ENCODE data around the gene SPATA25. TPM values are rescaled to one million over a fixed set of nuclear protein-coding genes. Genes with fewer than 3 reads are reported as not detected.

Gene SPATA25
- polyA plus RNA-seq, 1 donor (not counting 4 experiments of a cell fraction or from before 2014, with no cell fraction given), result not detected

DNA sequence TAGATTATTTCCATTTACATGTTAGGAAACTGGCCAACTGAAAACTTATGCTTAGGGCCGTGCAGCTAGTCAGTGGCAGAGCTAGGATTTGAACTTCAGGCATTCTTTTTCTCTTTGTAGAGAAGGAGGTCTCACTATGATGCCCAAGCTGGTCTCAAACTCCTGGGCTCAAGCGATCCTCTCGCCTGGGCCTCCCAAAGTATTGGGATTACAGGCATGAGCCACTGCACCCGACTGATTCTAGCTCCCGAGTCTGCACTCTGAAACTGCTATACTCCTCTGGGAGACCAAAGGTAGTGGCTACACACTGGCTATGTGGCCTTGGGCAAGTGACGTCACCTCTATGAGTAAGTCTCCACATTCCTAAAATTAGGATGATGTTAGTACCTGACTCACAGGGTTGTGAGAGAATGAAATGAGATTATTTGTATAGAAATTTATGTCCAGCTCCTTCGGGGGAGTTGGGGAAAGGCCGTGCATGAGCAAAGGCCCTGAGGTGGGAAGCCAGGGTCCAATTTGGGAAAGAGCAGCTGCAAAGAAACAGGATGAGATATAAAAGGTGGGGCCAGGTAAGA lies 18.2 kb upstream of the SPATA25 start:
- Histone ChIP-seq H3K27ac (ENCODE audit: control insufficient read depth, insufficient read depth, low read length) (peak overlapping the region; percentile 62), H3K4me2 (ENCODE audit: control insufficient read depth, extremely low read depth, insufficient read depth, low read depth, low read length) (peak overlapping the region; percentile 46), H3K9me3 (ENCODE audit: control insufficient read depth, low read depth, low read length) (no peaks in the 10 kb centered on the region), H2AFZ (ENCODE audit: control insufficient read depth, low read length) (no peak overlapping the region), H3K4me3 (ENCODE audit: control insufficient read depth in 2 of 3, extremely low read depth in 1 of 3, insufficient read depth in 2 of 3, low read depth in 1 of 3, low read length in 3 of 3) (no peak overlapping the region), H3K4me1 (ENCODE audit: control insufficient read depth, extremely low read depth, insufficient read depth, low read length) (peaks cover 13% of the 10 kb centered on the region), H3K36me3 (ENCODE audit: control insufficient read depth in 2 of 2, extremely low read depth in 1 of 2, insufficient read depth in 2 of 2, low read length in 2 of 2) (peaks cover 7 to 22% of the 10 kb centered on the region in 2 experiments), H3K27me3 (ENCODE audit: control insufficient read depth, extremely low read depth, insufficient read depth, low read length) (no peaks in the 10 kb centered on the region), H3K9ac (ENCODE audit: control insufficient read depth, extremely low read depth, insufficient read depth, low read length) (peak overlapping the region; percentile 34), H4K20me1 (ENCODE audit: control insufficient read depth, extremely low read depth, insufficient read depth, low read length) (no peaks in the 10 kb centered on the region), H3K79me2 (ENCODE audit: control insufficient read depth, insufficient read depth, low read length) (no peaks in the 10 kb centered on the region), H3K9me1 (ENCODE audit: control insufficient read depth, extremely low read depth, insufficient read depth, low read length) (peaks cover 7% of the 10 kb centered on the region)
- DNase-seq (ENCODE audit: low read depth, low spot score), result no peak
- dilution Hi-C loops (cut with MboI; ENCODE audit: extremely low pct_ligation_motif_present, low sequenced_read_pairs), result no loop called here
- no peak for FAIRE-seq
- TF ChIP-seq EZH2 (IDR thresholded peaks at IDR 0.05; ENCODE audit: low read length), result no peak
- TF ChIP-seq, protein P1, sequence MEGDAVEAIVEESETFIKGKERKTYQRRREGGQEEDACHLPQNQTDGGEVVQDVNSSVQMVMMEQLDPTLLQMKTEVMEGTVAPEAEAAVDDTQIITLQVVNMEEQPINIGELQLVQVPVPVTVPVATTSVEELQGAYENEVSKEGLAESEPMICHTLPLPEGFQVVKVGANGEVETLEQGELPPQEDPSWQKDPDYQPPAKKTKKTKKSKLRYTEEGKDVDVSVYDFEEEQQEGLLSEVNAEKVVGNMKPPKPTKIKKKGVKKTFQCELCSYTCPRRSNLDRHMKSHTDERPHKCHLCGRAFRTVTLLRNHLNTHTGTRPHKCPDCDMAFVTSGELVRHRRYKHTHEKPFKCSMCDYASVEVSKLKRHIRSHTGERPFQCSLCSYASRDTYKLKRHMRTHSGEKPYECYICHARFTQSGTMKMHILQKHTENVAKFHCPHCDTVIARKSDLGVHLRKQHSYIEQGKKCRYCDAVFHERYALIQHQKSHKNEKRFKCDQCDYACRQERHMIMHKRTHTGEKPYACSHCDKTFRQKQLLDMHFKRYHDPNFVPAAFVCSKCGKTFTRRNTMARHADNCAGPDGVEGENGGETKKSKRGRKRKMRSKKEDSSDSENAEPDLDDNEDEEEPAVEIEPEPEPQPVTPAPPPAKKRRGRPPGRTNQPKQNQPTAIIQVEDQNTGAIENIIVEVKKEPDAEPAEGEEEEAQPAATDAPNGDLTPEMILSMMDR (optimal IDR thresholded peaks at IDR 0.05 in 1 of 3, IDR thresholded peaks at IDR 0.05 in 1 of 3, conservative IDR thresholded peaks at IDR 0.05 in 1 of 3; ENCODE audit: extremely low read depth in 1 of 3, insufficient read depth in 2 of 3, low read length in 3 of 3), result no peak

DNA sequence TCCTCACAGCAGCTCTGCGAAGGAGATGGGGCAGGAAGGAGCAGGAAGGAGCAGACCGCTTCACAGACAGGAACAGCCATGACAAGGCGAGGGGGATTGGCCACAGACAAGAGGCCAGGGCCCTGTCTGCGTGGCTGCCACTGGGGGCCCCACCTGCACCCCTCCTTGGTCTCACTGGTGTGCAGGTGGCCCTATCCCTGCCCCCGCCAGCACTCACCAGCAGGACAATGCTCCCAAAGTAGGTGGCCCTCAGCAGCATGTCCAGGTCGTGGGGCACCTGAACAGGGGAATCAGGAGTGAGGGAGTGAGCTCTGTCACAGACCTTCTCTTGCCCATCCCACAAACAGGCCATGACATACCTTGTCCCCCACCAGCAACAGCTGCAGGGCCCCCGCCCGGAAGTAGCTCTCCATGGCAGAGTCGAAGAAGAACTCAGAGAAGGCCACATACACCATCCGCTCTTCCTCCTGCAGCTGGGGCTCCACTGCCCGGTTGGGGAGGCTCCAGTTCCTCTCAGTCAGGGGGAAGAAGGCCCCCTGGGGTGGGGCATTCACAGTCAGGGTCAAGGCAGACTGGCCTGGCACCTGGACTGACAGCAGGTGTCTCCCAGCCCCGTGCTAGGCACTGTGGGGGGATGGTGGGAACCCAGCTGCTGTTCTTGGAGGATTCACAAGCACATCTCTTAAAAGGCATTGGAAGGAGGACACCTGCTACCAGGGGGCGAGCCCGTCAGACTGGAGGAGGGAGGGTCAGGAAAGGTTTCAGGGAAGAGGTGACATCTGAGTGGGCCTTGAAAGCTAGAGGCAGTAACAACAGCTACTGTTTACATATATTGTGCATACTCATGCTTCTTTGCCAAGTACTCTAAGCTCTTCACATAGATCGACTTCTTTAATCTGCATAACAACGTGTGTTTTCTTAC lies 17.4 kb upstream of the SPATA25 start:
- Histone ChIP-seq H3K4me1 (ENCODE audit: control insufficient read depth, extremely low read depth, insufficient read depth, low read length) (peaks cover 13% of the 10 kb centered on the region), H2AFZ (ENCODE audit: control insufficient read depth, low read length) (no peak overlapping the region), H3K4me3 (ENCODE audit: control insufficient read depth in 2 of 3, extremely low read depth in 1 of 3, insufficient read depth in 2 of 3, low read depth in 1 of 3, low read length in 3 of 3) (no peak overlapping the region), H3K27me3 (ENCODE audit: control insufficient read depth, extremely low read depth, insufficient read depth, low read length) (no peaks in the 10 kb centered on the region), H3K4me2 (ENCODE audit: control insufficient read depth, extremely low read depth, insufficient read depth, low read depth, low read length) (no peak overlapping the region), H3K9ac (ENCODE audit: control insufficient read depth, extremely low read depth, insufficient read depth, low read length) (no peak overlapping the region), H3K9me1 (ENCODE audit: control insufficient read depth, extremely low read depth, insufficient read depth, low read length) (peaks cover 7% of the 10 kb centered on the region), H3K79me2 (ENCODE audit: control insufficient read depth, insufficient read depth, low read length) (no peaks in the 10 kb centered on the region), H4K20me1 (ENCODE audit: control insufficient read depth, extremely low read depth, insufficient read depth, low read length) (no peaks in the 10 kb centered on the region), H3K36me3 (ENCODE audit: control insufficient read depth in 2 of 2, extremely low read depth in 1 of 2, insufficient read depth in 2 of 2, low read length in 2 of 2) (peaks cover 7 to 23% of the 10 kb centered on the region in 2 experiments), H3K27ac (ENCODE audit: control insufficient read depth, insufficient read depth, low read length) (no peak overlapping the region), H3K9me3 (ENCODE audit: control insufficient read depth, low read depth, low read length) (no peaks in the 10 kb centered on the region)
- dilution Hi-C loops (cut with MboI; ENCODE audit: extremely low pct_ligation_motif_present, low sequenced_read_pairs), result no loop called here
- no peak for DNase-seq (ENCODE audit: low read depth, low spot score)
- no peak for FAIRE-seq
- TF ChIP-seq EZH2 (IDR thresholded peaks at IDR 0.05; ENCODE audit: low read length), result no peak
- TF ChIP-seq, protein P1 (optimal IDR thresholded peaks at IDR 0.05 in 1 of 3, IDR thresholded peaks at IDR 0.05 in 1 of 3, conservative IDR thresholded peaks at IDR 0.05 in 1 of 3; ENCODE audit: extremely low read depth in 1 of 3, insufficient read depth in 2 of 3, low read length in 3 of 3), result no peak
